Left lung (tissue), 10 donors: Measurements from ENCODE around the gene PARP16. TPM values are rescaled to one million over a fixed set of nuclear protein-coding genes. Genes with fewer than 3 reads are reported as not detected.

Experiments
- ATAC-seq: fragments of 200-7000 bp; cut with Tn5 transposase; one replicate; pipeline ENCODE4 v1.9.1; 2020; ENCODE audit warnings: moderate library complexity
- DNase-seq, 4 donors: peaks; one replicate each; pipeline ENCODE4 v3.0.0-alpha.2; 2013 to 2020
- H3K27ac ChIP-seq, 2 donors: fragments of 200-600 bp; sonication (generic) in 1 of 2; one replicate each; pipeline versions ENCODE4 v1.5.0 to v1.8.0; 2020 to 2021
- H3K27me3 ChIP-seq, 2 donors: fragments of 200-600 bp; sonication (generic) in 1 of 2; one replicate each; pipeline versions ENCODE4 v1.5.0 to v1.8.0; 2020 to 2021
- H3K36me3 ChIP-seq, 2 donors: fragments of 200-600 bp; sonication (generic) in 1 of 2; one replicate each; pipeline versions ENCODE4 v1.5.0 to v1.8.0; 2020 to 2021
- H3K4me1 ChIP-seq, 2 donors: fragments of 200-600 bp; one replicate each; pipeline ENCODE4 v1.8.0; 2021
- H3K4me3 ChIP-seq, 2 donors: fragments of 200-600 bp; sonication (generic) in 1 of 2; one replicate each; pipeline versions ENCODE4 v1.5.0 to v1.8.0; 2020 to 2021; ENCODE audit warnings: mild to moderate bottlenecking in 1 of 2
- H3K9me3 ChIP-seq, 2 donors: fragments of 200-600 bp; sonication (generic) in 1 of 2; one replicate each; pipeline versions ENCODE4 v1.5.0 to v1.8.0; 2020 to 2021
- intact Hi-C, 2 donors: fragments of 100-400 bp; cut with DNase I; formaldehyde crosslinking; loops; one replicate each; pipeline versions ENCODE4 v1.11.2 to v1.14.2; 2022
- polyA plus RNA-seq, 6 donors: library from polyadenylated mRNA; unstranded; fragments of 120-200 nt; gene quantifications; one replicate each; pipeline ENCODE4 v1.2.1, GENCODE V29; 2013; ENCODE audit not compliant: insufficient read length in 6 of 6
- total RNA-seq, 2 donors: library from RNA; stranded (reverse); fragmentation: NEBNext Ultra II Directional; extraction: Animal tissue kit (Norgen Biotek cat#: 25700); gene quantifications; one replicate each; pipeline ENCODE4 v1.2.1, GENCODE V29; 2021
- TF ChIP-seq, protein P1 (sequence below), 2 donors: fragments of 200-600 bp; sonication (generic) in 1 of 2; IDR thresholded peaks; one replicate each; pipeline versions ENCODE4 v1.5.0 to v1.8.0; 2021; ENCODE audit warnings: antibody characterized with exemption in 2 of 2
- donor health status: DM: no; HTN: yes; CAD: no.
- donor health status: DM: no; HTN: no; CAD: no.

PARP16 gene
- total and polyA plus RNA-seq, 8 donors = 8.0 to 22.2 (median 20.1) TPM

DNA sequence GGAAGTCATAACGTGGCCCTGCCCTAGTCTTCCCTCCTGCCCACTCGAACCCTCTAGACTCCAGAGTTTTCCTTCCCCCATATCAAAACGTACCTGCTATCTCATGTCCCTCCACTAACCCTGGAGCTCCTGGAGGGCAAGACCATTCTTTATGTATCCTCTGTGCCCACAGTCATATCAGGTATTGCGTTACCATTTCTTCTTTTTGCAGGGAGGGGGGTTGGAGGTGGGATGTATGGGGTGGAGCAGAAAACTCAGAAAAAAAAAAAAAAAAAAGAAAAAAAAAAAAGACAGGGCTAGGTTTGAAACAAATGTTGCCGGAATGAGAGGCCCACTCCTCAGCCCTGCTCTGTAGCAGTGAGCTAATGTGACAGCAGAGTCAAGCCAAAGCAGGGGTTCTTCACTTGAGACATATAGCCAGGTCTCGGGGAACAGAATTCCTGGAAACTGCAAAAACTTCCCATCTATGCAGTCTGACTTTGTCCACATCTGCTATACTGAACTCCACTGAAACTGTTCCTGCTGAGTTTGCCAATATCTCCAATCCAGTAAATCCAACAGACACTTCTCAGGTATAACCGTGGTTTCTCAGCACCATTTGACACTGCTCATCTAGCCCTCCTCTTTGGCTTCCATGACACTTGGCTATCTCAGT lies 31.1 kb downstream of the PARP16 start:
- Histone ChIP-seq H3K27me3 (no peaks in the 10 kb centered on the region), H3K9me3 (no peaks in the 10 kb centered on the region), H3K4me1 (no peaks in the 10 kb centered on the region), H3K4me3 (no peak overlapping the region), H3K36me3 (peaks cover 0 to 27% of the 10 kb centered on the region in 2 donors), H3K27ac (no peak overlapping the region)
- TF ChIP-seq, protein P1, sequence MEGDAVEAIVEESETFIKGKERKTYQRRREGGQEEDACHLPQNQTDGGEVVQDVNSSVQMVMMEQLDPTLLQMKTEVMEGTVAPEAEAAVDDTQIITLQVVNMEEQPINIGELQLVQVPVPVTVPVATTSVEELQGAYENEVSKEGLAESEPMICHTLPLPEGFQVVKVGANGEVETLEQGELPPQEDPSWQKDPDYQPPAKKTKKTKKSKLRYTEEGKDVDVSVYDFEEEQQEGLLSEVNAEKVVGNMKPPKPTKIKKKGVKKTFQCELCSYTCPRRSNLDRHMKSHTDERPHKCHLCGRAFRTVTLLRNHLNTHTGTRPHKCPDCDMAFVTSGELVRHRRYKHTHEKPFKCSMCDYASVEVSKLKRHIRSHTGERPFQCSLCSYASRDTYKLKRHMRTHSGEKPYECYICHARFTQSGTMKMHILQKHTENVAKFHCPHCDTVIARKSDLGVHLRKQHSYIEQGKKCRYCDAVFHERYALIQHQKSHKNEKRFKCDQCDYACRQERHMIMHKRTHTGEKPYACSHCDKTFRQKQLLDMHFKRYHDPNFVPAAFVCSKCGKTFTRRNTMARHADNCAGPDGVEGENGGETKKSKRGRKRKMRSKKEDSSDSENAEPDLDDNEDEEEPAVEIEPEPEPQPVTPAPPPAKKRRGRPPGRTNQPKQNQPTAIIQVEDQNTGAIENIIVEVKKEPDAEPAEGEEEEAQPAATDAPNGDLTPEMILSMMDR (IDR thresholded peaks at IDR 0.05) = no peak
- ATAC-seq = no peak
- no peak for DNase-seq
- intact Hi-C loops = no loop called here

DNA sequence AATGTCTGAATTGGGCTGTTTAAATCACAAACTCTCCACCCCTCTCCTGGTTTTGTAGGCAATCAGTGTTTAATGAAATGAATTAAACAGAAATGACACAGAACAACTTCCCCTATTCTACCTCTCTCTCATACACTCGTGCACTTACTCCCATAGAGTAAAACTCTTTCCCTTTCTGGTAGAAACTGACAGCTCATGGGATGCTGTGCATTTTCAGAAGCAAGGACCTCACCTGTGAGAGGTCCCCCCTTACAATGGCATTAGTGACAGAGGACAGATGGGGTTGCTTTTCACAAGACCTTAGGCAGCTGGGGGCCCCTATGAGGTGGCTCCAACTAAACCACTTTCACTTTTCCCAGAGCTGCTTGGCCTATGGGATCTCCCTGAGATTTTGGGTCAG lies 31.9 kb downstream of the PARP16 start:
- Histone ChIP-seq H3K27ac (no peak overlapping the region), H3K36me3 (peaks cover 0 to 22% of the 10 kb centered on the region in 2 donors), H3K9me3 (no peaks in the 10 kb centered on the region), H3K4me1 (no peaks in the 10 kb centered on the region), H3K27me3 (no peaks in the 10 kb centered on the region), H3K4me3 (no peak overlapping the region)
- no peak for DNase-seq
- intact Hi-C loops = no loop called here
- ATAC-seq = no peak
- TF ChIP-seq, protein P1 (IDR thresholded peaks at IDR 0.05) = no peak

DNA sequence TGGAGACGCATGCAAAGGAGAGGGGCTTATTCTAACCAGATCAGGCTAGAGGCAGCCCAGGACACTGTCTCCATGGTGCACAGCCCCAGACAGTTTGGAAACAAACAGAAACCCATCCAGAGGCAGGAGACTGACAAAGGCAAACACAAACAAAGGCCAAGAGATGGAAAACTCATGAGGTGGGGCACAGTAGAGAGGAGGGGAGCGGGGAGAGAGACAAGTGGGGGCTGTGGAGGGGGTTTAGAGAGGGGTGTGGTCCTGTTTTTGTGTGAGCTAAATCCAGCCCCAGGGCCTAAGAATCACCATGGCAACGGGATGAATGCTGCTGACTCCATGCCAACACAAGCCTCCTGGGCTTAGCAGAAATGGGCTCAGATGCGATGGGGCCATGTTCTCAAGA lies 32.3 kb downstream of the PARP16 start:
- no peaks in the 10 kb centered on the region for H3K9me3 ChIP-seq
- DNase-seq (no peak), ATAC-seq (no peak)
- H3K36me3 ChIP-seq = peaks cover 0 to 18% of the 10 kb centered on the region in 2 donors
- intact Hi-C loops = no loop called here
- no peak overlapping the region for H3K27ac ChIP-seq
- no peaks in the 10 kb centered on the region for H3K4me1 ChIP-seq
- H3K27me3 ChIP-seq = no peaks in the 10 kb centered on the region
- TF ChIP-seq, protein P1 (IDR thresholded peaks at IDR 0.05) = no peak
- no peak overlapping the region for H3K4me3 ChIP-seq

DNA sequence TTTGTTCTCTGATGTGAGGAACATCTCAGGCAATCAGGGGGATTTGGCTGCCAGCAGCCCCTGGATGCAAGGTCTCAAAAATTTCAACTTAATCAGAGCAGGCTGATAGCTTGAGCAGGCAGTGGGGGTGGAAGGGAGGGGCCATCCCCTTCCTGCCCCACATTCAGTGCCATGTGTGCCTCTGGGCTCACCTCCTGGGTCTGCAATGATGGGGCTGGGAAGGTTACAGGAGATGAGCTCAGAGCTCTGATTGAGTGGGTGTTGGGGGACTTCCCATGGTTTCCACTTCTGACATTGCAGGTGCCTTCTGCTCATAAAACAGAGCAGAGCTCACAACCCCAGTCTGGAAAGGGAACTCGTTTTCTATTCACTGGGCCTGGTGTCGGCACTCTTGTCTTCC lies 37.0 kb downstream of the PARP16 start:
- Histone ChIP-seq H3K4me1 (no peaks in the 10 kb centered on the region), H3K9me3 (no peaks in the 10 kb centered on the region), H3K27ac (no peak overlapping the region), H3K4me3 (no peak overlapping the region), H3K27me3 (no peaks in the 10 kb centered on the region), H3K36me3 (peaks cover 0 to 7% of the 10 kb centered on the region in 2 donors)
- intact Hi-C loops = no loop called here
- no peak for DNase-seq
- TF ChIP-seq, protein P1 (IDR thresholded peaks at IDR 0.05) = no peak
- no peak for ATAC-seq

DNA sequence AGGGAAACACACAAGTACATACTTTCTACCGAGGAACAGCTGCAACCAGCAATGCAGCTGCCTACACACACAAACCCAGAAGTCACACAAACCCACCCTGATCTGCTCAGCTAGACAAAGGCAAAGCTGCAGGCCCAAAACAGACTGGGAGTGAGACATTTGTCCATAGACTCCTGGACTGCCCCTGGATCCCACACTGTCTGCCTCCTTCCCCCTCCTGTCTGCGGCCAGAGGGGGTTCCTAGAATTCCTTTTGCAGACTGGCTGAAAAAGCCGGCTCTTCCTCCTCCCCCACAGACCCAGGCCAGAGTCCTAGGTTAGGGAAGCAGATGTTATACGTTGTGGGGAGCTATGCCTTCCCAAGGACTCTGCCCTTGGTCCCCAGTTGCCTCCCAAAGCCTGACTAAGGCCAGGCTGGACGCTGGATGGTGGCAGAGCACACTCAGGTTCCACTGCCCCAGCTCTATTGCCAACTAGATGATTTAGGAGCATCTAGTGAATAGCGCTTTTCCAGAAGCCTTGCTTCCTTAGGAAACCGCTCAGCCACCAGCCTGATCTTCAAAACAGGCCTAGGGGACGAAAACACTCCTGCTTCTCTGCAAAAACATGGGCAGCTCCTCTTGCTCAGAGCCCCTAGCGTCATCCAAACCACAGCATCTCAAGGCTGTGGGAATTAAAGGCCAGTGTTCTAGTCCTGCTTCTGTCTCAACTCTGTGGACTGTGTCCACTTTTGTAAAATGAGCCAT lies 38.0 kb downstream of the PARP16 start:
- Histone ChIP-seq H3K27me3 (no peaks in the 10 kb centered on the region), H3K27ac (no peak overlapping the region), H3K4me3 (no peak overlapping the region), H3K4me1 (no peaks in the 10 kb centered on the region), H3K36me3 (peaks cover 0 to 7% of the 10 kb centered on the region in 2 donors), H3K9me3 (no peaks in the 10 kb centered on the region)
- TF ChIP-seq, protein P1 (IDR thresholded peaks at IDR 0.05) = no peak
- intact Hi-C loops = no loop called here
- DNase-seq = no peak
- no peak for ATAC-seq
